Effector CD4-positive, alpha-beta T cell (primary cell): ENCODE measurements around the gene XAF1.
A peak's percentile ranks its signal among the peaks of the same experiment; 100 is the strongest.
"Not testable (repeated sequence)": the region's sequence is repeated elsewhere in the genome, so short reads cannot be mapped to it uniquely, and the experiment has no call there.

Experiments used
- DNase-seq: peaks from one replicate; pipeline ENCODE4 v3.0.0-alpha.2; 2020
- total RNA-seq: gene quantifications from one replicate; lab custom pipeline; 2026; lab: John Stamatoyannopoulos, UW

The XAF1 gene, protein sequence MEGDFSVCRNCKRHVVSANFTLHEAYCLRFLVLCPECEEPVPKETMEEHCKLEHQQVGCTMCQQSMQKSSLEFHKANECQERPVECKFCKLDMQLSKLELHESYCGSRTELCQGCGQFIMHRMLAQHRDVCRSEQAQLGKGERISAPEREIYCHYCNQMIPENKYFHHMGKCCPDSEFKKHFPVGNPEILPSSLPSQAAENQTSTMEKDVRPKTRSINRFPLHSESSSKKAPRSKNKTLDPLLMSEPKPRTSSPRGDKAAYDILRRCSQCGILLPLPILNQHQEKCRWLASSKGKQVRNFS
- total RNA-seq: 78.8 reads per million, percentile 78 among the genes with 10 or more reads in this experiment

DNA sequence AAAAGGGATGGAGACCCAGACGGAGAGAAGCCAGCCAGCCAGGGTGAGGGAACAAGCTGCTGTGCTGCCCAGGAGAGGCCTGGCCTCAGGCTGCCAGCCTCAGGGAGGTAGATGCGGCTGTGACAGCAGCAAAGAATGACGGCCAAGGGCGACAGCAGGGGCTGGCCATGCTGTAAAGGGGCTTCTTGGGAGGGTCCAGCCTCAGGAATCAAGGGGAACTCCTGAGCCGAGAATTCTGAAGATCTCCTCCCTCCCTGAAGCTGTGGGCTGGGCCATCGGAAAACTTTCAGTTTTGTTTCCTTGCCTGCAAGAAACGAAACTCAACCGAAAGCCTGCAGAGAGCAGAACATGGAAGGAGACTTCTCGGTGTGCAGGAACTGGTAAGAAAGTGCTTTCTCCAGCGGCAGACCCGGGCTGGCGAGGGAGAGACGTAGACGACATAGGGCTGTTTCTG, at the start of gene XAF1:
TSS of gene XAF1 (plus strand) at position 316 of the 454 bp plus-strand sequence. CDS start at position 349, 33 bp downstream.
- DNase-seq: peak; percentile 30

DNA sequence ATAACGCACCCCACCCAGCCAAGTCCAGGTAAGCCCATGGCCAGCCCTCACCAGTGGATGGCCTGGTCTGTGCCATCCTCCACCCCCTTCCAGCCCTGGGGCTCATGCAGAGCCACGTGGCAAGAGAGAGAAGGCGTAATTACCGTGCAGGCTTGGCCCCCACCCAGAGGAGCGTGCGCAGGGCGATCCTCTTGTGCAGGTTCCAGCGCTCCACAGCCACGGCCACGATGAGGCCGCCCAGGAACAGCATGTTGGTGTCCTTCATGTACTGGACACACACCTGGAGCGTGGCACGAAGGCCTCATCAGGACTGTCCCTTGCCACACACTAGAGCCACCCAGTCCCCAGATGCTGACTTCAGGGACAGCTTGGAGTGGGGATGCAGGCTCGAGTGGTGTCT, 49.3 kb upstream of the XAF1 start:
- no peak for DNase-seq

DNA sequence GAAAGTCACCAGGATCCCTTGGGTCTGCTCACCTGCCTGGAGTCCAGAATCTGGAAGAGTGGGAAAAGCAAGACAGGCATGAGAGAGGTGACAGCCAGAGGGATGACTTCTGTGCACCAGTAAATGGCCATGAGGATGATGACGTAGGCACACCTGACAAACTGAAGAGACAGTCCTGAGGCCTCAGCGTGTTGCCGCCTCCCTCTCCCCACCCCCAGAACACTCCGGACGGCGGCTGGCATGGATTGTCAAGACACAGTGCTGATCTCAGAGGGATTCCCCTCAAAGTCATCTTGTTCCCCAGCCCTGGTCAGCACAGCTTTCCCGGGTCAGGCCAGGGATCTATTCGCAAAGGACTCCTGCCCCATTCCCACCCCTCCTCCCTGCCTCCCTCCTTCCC, 48.9 kb upstream of the XAF1 start:
- DNase-seq: no peak

DNA sequence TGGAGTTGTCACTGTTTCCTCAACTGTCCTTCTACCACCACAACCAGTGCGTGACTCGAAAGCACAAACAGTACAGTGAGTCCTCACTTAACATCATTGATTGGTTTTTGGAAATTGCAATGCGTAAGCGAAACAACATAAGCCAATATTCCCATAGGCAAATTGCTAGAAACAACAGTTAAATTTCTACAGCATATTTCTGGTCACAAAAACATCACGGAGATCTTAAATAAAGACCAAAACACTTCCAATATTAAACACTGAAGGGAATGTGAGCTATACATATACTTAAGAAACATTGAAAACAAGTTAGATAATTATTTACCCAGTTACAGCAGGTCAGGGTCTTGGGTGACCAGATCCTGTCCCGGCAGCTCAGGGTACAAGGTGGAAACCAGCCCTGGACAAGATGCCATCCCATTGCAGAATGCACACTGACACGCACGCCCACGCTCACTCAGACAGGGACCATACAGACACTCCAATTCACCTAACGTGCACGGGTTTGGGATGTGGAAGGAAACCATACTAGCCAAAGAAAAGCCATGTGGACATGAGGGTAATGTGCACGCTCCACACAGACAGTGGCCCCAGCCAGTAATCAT, 47.4 kb upstream of the XAF1 start:
- no peak for DNase-seq

DNA sequence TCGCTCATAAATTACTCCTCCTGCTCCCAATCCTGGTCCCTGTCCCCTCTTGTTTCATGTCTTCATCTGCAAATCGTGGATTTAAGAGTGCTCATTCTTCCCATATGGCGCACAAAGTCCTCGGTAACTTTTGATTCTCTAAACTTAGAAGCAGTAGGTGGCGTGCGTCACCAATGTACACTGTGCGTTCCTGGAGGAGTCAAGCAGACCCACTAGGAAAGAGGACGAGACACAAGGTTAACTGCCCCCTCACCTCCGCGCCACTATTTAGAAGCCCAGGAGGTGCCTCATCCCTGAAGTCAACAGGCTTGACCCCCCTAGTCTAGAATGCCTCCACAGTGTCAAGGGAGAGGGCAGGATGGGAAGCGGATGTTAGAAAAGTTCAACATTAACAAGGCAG, 45.5 kb upstream of the XAF1 start:
- DNase-seq: no peak

DNA sequence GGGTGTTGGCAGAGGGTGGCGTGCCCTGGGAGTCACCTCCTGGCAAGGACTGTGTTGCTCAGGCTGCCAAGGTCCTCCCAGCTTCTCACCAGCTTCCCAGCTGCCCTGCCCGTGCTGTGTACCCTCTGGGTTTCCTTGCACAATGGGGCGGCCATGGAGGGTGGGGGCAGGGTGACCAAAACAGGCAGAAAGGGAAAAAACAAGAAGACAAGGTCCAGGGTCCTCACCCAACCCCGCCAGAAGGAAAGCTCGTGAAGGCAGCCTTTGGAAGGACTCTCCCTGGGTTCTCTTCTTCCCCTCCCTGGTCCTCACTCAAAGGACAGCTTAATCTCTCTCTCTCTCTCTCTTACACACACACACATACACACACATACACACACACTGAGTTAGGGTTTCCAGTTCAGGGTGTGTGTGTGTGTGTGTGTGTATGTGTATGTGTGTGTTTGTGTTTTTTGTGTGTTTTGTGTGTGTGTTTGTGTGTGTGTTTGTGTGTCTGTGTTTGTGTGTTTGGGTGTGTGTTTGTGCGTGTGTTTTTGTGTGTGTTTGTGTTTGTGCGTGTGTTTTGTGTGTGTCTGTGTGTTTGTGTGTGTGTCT, 44.7 kb upstream of the XAF1 start:
- DNase-seq: no peak

DNA sequence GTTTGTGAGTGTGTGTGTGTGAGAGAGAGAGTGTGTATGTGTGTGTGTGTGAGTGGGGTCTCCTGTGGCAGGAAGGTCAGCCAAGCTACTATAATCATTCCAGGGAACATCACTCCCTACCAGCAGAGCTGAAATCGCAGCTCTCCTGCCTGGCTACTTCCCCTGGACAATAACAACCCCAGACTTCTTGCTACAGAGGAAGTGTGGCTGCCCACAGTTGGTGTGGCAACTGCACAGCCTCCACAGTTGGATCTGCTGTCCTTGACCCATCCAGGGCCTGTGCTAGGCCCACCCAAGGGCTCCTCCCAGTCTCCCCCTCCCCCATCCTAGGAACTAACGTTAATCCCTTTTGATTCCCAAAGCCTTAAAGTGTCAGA, 44.2 kb upstream of the XAF1 start:
- DNase-seq: no peak

DNA sequence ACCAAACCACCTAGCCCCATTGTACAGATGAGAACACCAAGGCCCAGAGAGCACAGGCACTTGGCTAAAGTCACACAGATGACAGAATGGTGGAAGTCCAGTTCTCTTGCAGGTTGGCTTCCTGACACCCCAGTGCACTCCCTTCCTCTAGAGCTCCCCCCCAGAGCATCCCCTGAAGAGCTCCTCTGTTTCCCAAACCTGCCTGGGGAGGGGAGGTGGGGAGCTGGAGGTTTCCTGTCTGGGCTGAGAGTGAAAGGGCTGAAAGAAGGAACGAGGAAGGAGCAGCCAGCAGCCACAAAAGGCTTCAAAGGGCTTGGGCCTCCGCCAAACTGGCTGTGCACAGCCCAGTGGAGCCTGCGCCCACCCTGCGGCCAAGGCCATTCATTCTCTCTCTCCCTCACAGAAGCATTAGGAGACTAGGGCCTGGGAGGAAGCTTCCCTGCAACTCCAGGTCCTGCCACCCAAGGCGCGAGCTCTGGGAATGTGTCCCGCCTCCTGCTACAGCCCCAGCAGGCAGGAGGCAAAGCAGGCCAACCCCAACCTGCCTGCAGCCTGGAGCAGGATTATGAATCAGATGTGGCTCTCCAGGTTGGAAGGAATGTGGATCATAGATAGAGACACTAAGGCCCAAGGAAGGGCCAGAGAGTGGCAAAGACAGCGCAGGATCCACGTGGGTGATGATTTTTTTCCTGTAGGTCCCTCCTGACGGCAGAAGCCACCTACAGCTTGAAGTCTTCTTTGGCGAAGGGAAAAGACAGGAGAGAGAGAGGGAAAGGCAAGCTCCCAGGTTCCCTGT, 43.6 kb upstream of the XAF1 start:
- no peak for DNase-seq

DNA sequence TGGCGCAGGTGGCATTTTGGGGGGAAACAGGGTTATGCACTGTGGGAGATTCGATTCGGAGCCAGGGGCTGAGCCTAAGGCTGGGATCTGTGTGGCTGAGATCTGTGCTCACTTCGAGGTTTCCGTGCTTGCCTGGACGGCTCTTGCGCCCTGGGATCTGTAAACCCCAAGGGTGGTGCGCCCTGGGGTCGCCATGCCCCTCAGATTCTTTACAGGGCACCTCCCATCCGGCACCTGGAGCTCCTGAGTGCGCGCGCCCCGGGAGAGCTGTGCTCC, 43.1 kb upstream of the XAF1 start:
- no peak for DNase-seq

DNA sequence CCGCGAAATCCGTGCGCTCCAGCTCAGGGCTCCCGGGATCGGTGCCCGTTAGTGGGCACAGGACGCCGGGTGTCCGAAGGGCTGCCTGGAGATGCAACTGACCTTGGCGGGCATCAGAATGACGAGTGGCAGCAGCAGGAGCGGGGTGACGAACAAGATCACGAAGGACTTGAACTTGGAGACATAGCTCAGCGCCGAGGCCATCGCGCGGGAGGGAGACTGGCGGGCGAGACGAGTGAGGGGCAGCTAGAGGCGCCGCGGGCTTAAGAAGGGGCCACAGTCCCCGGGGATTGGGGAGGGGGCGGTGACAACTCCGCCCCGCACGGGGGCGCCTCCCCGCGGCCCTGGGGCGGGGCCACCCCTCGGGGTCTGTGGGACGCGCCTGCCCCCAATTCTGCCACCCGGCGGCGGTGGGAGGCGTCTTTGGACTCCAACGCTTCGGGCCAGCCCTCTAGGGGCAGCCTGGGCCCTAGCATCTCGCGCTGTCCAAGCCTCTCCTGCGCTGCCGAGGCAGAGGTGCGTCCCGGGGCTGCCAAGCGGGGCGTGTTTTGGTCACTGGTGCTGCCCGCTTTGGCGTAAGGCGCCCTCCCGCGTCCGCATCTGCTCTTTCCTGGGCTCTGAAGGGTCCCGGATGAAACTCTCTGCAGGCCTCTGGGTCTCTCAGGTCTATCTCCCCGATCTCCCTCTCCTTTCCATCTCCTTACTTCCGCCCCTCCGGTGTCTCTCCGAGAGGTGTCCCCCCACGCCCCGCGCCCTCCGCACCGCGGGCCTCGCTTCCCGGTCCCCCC, 42.5 kb upstream of the XAF1 start, which contains the start of gene SLC13A5:
TSS of gene SLC13A5 (minus strand) at position 240 of the 788 bp plus-strand sequence. CDS start at position 204, 36 bp downstream.
- no peak for DNase-seq

DNA sequence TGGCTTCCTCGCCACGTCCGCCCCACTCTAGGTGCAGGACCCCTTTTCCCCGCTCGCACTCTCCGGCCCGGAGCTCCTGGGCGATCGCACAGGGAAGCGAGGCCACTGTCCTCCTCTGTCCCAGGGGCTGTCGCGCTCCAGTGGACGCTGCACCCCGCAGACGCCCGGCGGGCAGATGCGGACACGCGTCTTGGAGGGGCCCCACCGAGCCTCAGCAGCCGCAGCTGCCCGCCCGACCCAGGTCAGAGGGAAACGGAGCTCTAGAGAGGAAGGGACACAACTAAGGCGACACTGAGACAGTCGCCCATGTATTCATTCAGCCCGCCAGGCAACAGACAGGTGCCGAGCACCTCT, 42.0 kb upstream of the XAF1 start:
- no peak for DNase-seq

DNA sequence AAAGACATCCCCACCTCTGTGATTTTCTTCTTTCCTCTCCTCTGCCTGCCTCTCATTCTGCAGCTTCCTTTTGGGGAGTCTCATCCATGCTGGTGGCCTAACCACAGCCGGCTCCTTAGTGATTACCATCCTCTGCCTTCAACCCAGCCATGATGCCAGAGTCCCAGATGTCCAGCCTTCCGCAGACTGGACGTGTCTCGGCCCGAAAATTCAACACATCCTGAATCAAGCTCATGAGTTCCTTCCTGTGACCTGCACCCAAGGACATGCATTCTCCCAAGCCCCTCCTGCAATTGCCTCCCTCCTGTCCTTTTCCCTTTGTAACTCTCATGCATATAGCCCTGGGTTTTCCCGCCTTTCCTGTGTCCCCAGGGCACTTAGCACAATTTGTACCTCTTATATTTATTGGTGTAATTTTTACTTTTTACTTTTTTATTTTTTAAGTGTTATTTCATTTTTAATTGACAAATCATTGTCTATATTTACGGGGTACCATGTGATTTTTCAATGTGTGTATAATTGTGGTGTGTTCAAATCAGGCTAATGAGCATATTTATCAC, 41.5 kb upstream of the XAF1 start:
- no peak for DNase-seq

DNA sequence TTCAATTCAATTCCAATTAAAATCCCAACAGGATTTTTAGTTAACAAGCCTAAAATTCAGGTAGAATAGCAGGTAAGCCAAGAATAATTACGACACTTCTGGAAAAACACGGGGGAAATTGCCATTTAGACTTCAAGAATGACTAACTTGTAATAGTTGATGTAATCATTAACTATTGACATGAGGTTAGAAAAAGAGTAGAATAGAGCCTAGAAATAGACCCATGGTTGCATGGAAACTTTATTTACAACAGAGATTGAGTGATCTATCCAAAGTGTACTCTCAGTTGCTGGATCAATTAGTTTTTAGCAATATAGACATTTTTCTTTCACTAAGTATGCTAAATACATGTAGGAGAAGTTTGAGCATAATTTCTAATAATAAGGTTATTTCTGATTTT, 39.1 kb upstream of the XAF1 start:
- no peak for DNase-seq

DNA sequence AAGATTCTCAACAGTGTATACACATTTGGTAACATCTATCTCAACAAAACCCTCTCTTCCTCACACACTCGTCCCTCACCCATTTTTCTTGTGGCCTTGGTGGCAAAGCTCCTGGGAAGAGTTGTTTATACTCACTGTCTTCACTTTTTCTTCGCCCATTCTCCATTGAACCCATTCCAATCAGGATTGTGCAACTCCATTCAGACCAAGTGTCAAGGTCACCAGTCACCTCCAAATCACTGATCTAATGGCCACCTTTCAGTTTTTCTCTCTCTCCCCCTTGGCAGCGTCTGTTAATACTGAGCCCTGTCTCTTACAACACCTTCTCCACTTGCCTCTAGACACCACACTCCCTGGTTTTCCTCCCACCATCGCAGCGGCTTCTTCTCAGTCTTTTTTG, 34.1 kb upstream of the XAF1 start:
- no peak for DNase-seq

DNA sequence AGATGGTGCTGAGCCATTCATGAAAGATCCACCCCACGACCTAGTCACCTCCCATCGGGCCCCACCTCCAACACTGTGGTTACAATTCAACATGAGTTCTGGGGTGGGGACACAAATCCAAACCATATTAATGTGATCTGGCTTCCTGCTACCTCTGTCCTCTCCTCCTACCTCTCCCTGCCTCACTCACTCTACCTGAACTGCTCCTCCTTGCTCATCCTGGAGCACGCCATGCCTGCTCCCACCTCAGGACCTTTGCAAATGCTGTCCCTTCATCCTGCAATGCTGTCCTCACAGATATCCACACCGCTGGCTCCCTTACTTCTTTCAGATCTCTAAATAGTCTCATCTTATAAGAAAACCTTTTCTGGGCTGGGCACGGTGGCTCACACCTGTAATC, 31.8 kb upstream of the XAF1 start:
- DNase-seq: no peak

DNA sequence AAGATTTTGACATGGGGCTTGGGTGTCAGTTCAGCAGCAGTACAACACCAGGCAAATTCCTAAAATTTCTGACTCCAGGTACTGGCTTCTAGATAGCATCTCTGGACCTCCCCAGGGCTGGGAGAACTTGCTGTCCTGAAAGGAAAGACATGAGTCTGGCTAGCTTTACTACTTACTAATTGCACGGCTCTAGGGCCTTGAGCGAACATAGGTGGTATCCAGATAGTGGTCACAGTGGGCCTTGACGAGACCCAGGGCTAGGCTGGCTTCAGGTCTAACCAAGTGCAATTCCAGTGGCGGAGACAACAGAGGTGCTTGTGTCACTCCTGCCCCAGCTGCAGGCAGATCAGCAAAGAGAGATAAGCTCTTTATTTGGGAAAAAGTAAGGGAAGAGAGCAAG, 26.3 kb upstream of the XAF1 start:
- DNase-seq: no peak

DNA sequence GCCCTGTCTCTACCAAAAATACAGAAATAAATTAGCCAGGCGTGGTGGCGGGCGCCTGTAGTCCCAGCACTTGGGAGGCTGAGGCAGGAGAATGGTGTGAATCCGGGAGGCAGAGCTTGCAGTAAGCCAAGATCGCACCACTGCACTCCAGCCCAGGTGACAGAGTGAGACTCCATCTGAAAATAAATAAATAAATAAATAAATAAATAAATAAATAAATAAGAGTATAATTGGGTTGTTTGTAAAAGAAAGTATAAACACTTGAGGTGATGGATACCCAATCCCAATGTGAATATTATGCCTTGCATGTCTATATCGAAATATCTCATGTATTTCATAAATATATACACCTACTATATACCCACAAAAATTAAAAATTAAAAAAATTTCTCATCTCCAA, 9.2 kb upstream of the XAF1 start:
- DNase-seq: not testable (repeated sequence)

DNA sequence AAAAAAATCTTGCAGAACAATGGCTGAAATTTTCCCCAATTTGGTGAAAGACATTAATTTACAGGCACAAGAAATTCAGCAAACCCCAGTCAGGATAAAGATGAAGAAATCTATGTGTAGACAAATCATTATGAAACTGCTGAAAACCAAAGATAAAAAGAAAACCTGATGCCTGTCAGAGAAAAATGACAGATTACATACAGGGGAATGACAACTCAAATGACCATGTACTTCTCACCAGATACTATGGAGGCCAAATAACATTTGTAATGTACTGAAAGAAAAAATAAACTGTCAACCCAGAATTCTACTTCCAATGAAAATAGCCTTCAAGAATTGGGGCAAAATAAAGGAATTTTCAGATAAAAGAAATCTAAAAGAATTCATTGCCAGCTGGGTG, 7.2 kb upstream of the XAF1 start:
- DNase-seq: no peak

DNA sequence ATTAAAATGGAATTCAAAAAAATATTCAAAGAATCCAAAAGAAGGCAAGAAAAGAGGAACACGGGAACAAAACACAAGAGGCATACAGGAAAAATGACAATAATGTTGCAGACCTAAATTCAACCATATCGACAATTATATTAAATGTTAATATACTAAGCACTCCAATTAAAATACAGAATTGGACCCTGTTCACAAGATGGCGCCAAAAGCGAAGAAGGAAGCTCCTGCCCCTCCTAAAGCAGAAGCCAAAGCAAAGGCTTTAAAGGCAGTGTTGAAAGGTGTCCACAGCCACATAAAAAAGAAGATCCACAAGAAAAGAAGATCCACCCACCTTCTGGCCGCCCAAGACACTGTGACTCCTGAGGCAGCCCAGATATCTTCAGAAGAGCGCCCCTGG, 6.3 kb upstream of the XAF1 start:
- DNase-seq: no peak

DNA sequence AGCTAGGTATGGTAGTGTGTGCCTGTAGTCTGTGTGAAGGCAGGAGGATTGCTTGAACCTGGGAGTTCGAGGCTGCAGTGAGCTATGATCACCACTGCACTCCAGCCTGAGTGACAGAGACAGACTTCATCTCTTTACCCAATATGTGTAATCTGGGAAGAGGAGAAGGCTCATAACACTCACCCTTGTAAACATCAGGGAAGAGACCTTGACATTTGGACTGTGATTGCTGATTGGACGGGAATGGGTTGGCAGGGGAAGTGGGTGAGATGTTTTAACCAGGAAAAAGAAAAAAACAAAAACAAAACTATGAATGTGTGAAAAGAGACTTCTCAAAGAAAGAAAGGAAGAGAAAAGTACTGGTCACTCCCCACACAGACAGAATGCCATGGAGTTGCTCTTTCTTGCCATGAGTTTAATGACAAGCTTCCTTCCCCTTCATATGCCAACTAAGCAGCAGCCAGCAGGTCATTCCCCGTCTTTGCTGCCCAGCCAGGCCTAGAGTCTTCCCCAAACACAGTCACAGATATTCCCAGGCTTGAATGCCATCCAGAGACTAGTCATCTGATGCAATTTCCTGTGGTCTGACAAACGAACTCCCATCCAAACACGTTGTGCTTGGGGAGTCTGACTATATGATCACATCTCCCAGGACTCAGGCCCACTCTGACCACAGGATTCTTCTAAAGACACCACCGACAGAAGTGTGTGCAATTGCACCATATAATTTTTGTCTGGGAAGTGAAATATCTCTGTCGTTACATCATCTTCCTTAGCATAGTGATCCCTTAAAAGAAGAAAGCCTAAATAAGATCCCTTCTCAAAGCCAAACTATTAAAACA, 3.6 kb upstream of the XAF1 start:
- DNase-seq: no peak

DNA sequence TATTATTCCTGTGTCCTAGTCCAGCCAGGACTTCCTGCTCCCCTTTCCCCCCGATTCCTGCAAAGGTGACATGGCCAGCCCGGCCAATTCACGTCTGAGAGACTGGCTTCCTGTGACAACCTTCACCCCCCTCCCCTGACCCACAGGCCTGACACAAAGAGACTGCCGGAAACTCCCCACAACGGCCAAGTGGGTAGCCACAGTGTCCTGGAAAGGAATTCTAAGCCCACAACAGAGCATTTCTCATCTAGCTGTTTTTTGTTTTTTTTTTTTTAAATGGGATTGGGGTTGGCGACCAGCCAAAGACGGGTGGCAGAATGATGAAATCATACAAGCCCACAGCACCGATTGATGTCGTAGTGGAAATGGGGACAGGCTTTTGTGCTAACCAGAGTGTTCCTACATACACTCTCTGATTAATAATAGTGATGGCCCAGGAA, 2.8 kb upstream of the XAF1 start:
- no peak for DNase-seq

DNA sequence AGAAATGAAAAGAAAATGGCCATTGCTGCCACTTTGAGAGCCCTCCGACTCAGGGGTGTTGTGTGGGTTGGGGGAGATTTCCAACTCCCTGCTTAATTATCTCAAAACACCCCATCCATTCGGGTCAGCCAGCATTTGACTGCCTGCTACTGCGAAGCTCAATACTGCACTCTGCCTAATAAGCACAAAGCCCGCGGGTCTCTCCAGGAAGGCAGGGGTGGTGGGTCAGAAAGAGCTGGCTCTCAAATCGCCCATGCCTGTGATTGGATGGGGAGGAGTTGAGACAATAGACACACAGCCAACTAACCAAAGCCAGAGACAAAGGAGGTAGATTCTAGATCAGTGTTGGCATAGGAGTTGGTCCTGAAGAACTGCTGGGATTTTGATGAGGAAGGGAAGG, 2.3 kb upstream of the XAF1 start:
- DNase-seq: no peak
